K562 (cell line): ENCODE results near the gene ZDHHC14. TPM values are rescaled to one million over a fixed set of nuclear protein-coding genes. Genes with fewer than 3 reads are reported as not detected.

Experiments
- ATAC-seq: fragments of 200-7000 bp; cut with Tn5 transposase; 3 replicates; pipeline ENCODE4 v1.9.1; 2020; ENCODE audit warnings: moderate library complexity
- BruUV-seq: library from RNA; stranded (reverse); fragments of 400-500 nt; replicated peaks from 2 replicates; lab custom pipeline; 2021; lab: Mats Ljungman, UMichigan
- CTCF ChIA-PET: fragments of 300-600 bp; formaldehyde crosslinking; extraction: SDS; loops from one replicate; lab custom pipeline; 2021; ENCODE audit warnings: low intra/inter-chr PET ratio; lab: Yijun Ruan, JAX
- POLR2A ChIA-PET: fragments of 300-600, 350-650 bp; sonication (Branson Sonifier 250); formaldehyde crosslinking; extraction: SDS; loops from one replicate; lab custom pipeline; 2021; ENCODE audit warnings: antibody characterized with exemption, inconsistent platforms; lab: Yijun Ruan, JAX
- DNase-seq, 4 experiments: peaks; one replicate each; pipeline versions ENCODE4 v3.0.0 to v3.0.0-alpha.2; 2011 to 2018; ENCODE audit warnings: low spot score in 3 of 4, mixed read lengths in 3 of 4; ENCODE audit errors: extremely low read depth in 1 of 4
- FAIRE-seq: peaks from 2 replicates; lab custom pipeline; 2011; peaks lifted over from hg19 to GRCh38; lab: Jason Lieb, UNC
- H2AFZ ChIP-seq: 2 replicates; pipeline ENCODE4 v1.6.0; 2011; ENCODE audit warnings: low read depth, low read length, control low read depth, inconsistent platforms
- H3K27ac ChIP-seq: fragments of 200-600 bp; 3 replicates; pipeline ENCODE4 v1.8.0; 2011; ENCODE audit warnings: low read depth, mild to moderate bottlenecking, control low read depth, inconsistent platforms, low read length, moderate library complexity, mixed read lengths; ENCODE audit errors: extremely low read depth
- H3K27me3 ChIP-seq, 2 experiments: fragments of 300-600 bp in 1 of 2; 2 replicates in 1 of 2; 3 replicates in 1 of 2; pipeline versions ENCODE4 v1.6.0 to v1.8.0; 2011; ENCODE audit warnings: inconsistent platforms in 2 of 2, low read length in 2 of 2, mild to moderate bottlenecking in 1 of 2, mixed read lengths in 1 of 2, moderate library complexity in 1 of 2; ENCODE audit not compliant: control insufficient read depth in 2 of 2, insufficient read depth in 2 of 2
- H3K36me3 ChIP-seq: fragments of 300-600 bp; 3 replicates; pipeline ENCODE4 v1.8.0; 2011; ENCODE audit warnings: mild to moderate bottlenecking, low read length, inconsistent platforms; ENCODE audit not compliant: control insufficient read depth, insufficient read depth
- H3K4me1 ChIP-seq, 2 experiments: fragments of 200-600 bp in 1 of 2; replicated peaks in 1 of 2; 2 replicates in 1 of 2; 3 replicates in 1 of 2; pipeline versions ENCODE4 v1.5.1 to v1.8.0; 2011; ENCODE audit warnings: inconsistent platforms in 2 of 2, low read length in 2 of 2, mild to moderate bottlenecking in 1 of 2, mixed read lengths in 1 of 2, moderate library complexity in 1 of 2; ENCODE audit not compliant: control insufficient read depth in 2 of 2, insufficient read depth in 2 of 2
- H3K4me2 ChIP-seq: 2 replicates; pipeline ENCODE4 v1.6.1; 2011; ENCODE audit warnings: low read length, control low read depth, inconsistent platforms, mixed read lengths; ENCODE audit not compliant: insufficient read depth
- H3K4me3 ChIP-seq: fragments of 200-600 bp; sonication (generic), shearing (Covaris generic); 2 replicates; pipeline ENCODE4 v1.5.1; 2016; ENCODE audit warnings: control low read depth, inconsistent platforms
- H3K79me2 ChIP-seq: fragments of 200-600 bp; 3 replicates; pipeline ENCODE4 v1.8.0; 2011; ENCODE audit warnings: low read length, inconsistent platforms; ENCODE audit not compliant: control insufficient read depth, insufficient read depth
- H3K9ac ChIP-seq, 2 experiments: 2 replicates each; pipeline versions ENCODE4 v1.6.0 to v1.6.1; 2011; ENCODE audit warnings: low read depth in 2 of 2, low read length in 2 of 2, control low read depth in 1 of 2, inconsistent platforms in 1 of 2, mild to moderate bottlenecking in 1 of 2, mixed read lengths in 1 of 2; ENCODE audit not compliant: insufficient read depth in 1 of 2
- H3K9me1 ChIP-seq: one replicate; pipeline ENCODE4 v1.6.0; 2011; ENCODE audit warnings: inconsistent platforms, mild to moderate bottlenecking, low read length, moderate library complexity; ENCODE audit not compliant: control insufficient read depth, insufficient read depth
- H3K9me3 ChIP-seq: replicated peaks from 2 replicates; pipeline ENCODE4 v1.5.1; 2011; ENCODE audit warnings: low read depth, low read length, inconsistent platforms; ENCODE audit not compliant: control insufficient read depth, insufficient read depth
- H4K20me1 ChIP-seq: replicated peaks from 2 replicates; pipeline ENCODE4 v1.6.1; 2011; ENCODE audit warnings: low read length, inconsistent platforms, mixed read lengths; ENCODE audit not compliant: control insufficient read depth, insufficient read depth
- ARID2 ChIP-seq: fragments of 450-650 bp; IDR thresholded peaks from 2 replicates; pipeline ENCODE4 v1.6.1; 2017; ENCODE audit warnings: antibody characterized with exemption, mild to moderate bottlenecking
- ATF7 ChIP-seq: fragments of 450-650 bp; IDR thresholded peaks from 2 replicates; pipeline ENCODE4 v1.7.1; 2014; ENCODE audit warnings: mild to moderate bottlenecking, moderate library complexity
- DACH1 ChIP-seq: fragments of 450-650 bp; IDR thresholded peaks from 2 replicates; pipeline ENCODE4 v1.6.1; 2018; ENCODE audit not compliant: partially characterized antibody
- ETV5 ChIP-seq: sonication (generic); formaldehyde crosslinking; IDR thresholded peaks from 2 replicates; pipeline ENCODE4 v1.4.0; 2020; ENCODE audit warnings: low read depth, mild to moderate bottlenecking, missing genetic modification reagents
- LCOR ChIP-seq: sonication (generic); formaldehyde crosslinking; IDR thresholded peaks from 2 replicates; pipeline ENCODE4 v1.8.0; 2022; ENCODE audit warnings: mild to moderate bottlenecking, missing genetic modification reagents
- MTA1 ChIP-seq: fragments of 450-650 bp; IDR thresholded peaks from 2 replicates; pipeline ENCODE4 v1.6.1; 2017; ENCODE audit warnings: borderline replicate concordance
- NR2C1 ChIP-seq, 2 experiments: fragments of 450-650 bp; IDR thresholded peaks; 2 replicates each; pipeline ENCODE4 v1.6.1; 2017; ENCODE audit warnings: mild to moderate bottlenecking in 2 of 2, antibody characterized with exemption in 1 of 2, inconsistent platforms in 1 of 2, missing compliant biosample characterization in 1 of 2, missing genetic modification characterization in 1 of 2
- STAT6 ChIP-seq: sonication (generic); formaldehyde crosslinking; IDR thresholded peaks from 2 replicates; pipeline ENCODE4 v1.8.1; 2023; ENCODE audit warnings: mild to moderate bottlenecking, missing genetic modification reagents
- TAF7 ChIP-seq: fragments of 450-650 bp; IDR thresholded peaks from 2 replicates; pipeline ENCODE4 v1.6.1; 2016; ENCODE audit warnings: missing genetic modification characterization, missing compliant biosample characterization
- ZNF518B ChIP-seq: fragments of 250-450 bp; sonication (Bioruptor Pico); IDR thresholded peaks from 2 replicates; pipeline ENCODE4 v1.5.0; 2021; ENCODE audit warnings: mild to moderate bottlenecking, moderate library complexity
- ZNF586 ChIP-seq: fragments of 450-650 bp; formaldehyde crosslinking; conservative IDR thresholded peaks from 2 replicates; pipeline ENCODE4 v1.4.0; 2020; ENCODE audit warnings: mild to moderate bottlenecking, moderate library complexity
- WGBS: fragments of 100-300 bp; shearing (Covaris generic); methylation state at CpG from one replicate; pipeline ENCODE4 v1.1.6; 2016; ENCODE audit warnings: low coverage, mixed read lengths; ENCODE audit not compliant: insufficient coverage; ENCODE audit errors: missing lambda C conversion rate; 5-methylcytosine and 5-hydroxymethylcytosine counted together
- in situ Hi-C: fragments of 300-500 bp; cut with MboI; formaldehyde crosslinking; loops from 4 replicates; pipeline ENCODE4 v1.15.0; 2018; ENCODE audit warnings: inconsistent platforms, mixed read lengths
- intact Hi-C: fragments of 100-400 bp; cut with micrococcal nuclease; formaldehyde crosslinking; loops from 2 replicates; pipeline ENCODE4 v1.14.2; 2022
- polyA plus RNA-seq, 8 experiments: library from polyadenylated mRNA; depleted of rRNA in 4 of 8; stranded (reverse) in 5 of 8; unstranded in 3 of 8; fragments of >200 nt; fragmentation: Nextera tagmentation in 2 of 8; fragmentation: Illumina TruSeq in 1 of 8; extraction: Ambion mirVana in 2 of 8; extraction: Trizol in 1 of 8; gene quantifications; 2 replicates each; pipeline versions ENCODE4 v1.2.1 to v1.2.3, GENCODE V29; 2011 to 2014; ENCODE audit warnings: inconsistent platforms in 1 of 8, missing spikeins in 1 of 8
- total RNA-seq, 7 experiments: library from RNA; depleted of rRNA in 6 of 7; stranded (reverse); fragments of >200 nt in 6 of 7; fragmentation: Illumina TruSeq in 2 of 7; extraction: Trizol in 2 of 7; gene quantifications; 2 replicates each; pipeline versions ENCODE4 v1.2.1 to v1.2.3, GENCODE V29; 2011 to 2021; ENCODE audit warnings: low replicate concordance in 1 of 7
- TF ChIP-seq, protein P1 (sequence below): sonication (generic); formaldehyde crosslinking; IDR thresholded peaks from 2 replicates; pipeline ENCODE4 v1.8.0; 2022; ENCODE audit warnings: missing genetic modification reagents, mild to moderate bottlenecking, moderate library complexity, borderline replicate concordance

ZDHHC14 gene
- total and polyA plus RNA-seq, 9 of the 15 experiments (the other 6 are each of a cell fraction or from before 2014, with no cell fraction given): 0.92 to 23.1 (median 13.8) TPM

GRCh38 chr6:157593596-157593995 lies 212.6 kb downstream of the ZDHHC14 start:
- H3K9me1 ChIP-seq: no peaks in the 10 kb centered on the region
- DNase-seq (no peak), FAIRE-seq (no peak), ATAC-seq (no peak)
- H4K20me1 ChIP-seq: no peaks in the 10 kb centered on the region
- no peaks in the 10 kb centered on the region for H3K27me3 ChIP-seq
- no peak overlapping the region for H3K9ac ChIP-seq
- intact Hi-C loops (no loop called here), in situ Hi-C loops (no loop called here)
- H3K36me3 ChIP-seq: peaks cover 15% of the 10 kb centered on the region
- H3K27ac ChIP-seq: no peak overlapping the region
- H3K4me1 ChIP-seq: peaks cover 0 to 11% of the 10 kb centered on the region in 2 experiments; a peak in 3 of 5 replicates
- peaks cover 14% of the 10 kb centered on the region for H3K9me3 ChIP-seq
- BruUV-seq: no TSS peak
- H3K79me2 ChIP-seq: no peaks in the 10 kb centered on the region
- H2AFZ ChIP-seq: no peak overlapping the region
- 96% methylated on average over 8 of the region's 8 CpGs for WGBS
- ChIA-PET POLR2A (interaction anchor here (0.5 to 1.7 kb wide), 8 partner anchors 9 to 298 kb away, joined by 3 to 6 read pairs (median 3); no protein-coding TSS in a partner anchor), CTCF (no interaction called here)
- no peak overlapping the region for H3K4me2 ChIP-seq
- no peak overlapping the region for H3K4me3 ChIP-seq
- TF ChIP-seq ETV5 (CRISPR knock-in tag): no peak
- TF ChIP-seq ZNF518B (CRISPR knock-in tag): no peak
- TF ChIP-seq LCOR: no peak
- TF ChIP-seq NR2C1 (IDR thresholded peaks at IDR 0.05): no peak
- TF ChIP-seq NR2C1 (tag; IDR thresholded peaks at IDR 0.05): no peak
- no peak for TF ChIP-seq DACH1
- TF ChIP-seq ATF7: no peak
- TF ChIP-seq ZNF586 (CRISPR knock-in tag): no peak
- TF ChIP-seq STAT6 (CRISPR knock-in tag): no peak
- TF ChIP-seq, protein P1, sequence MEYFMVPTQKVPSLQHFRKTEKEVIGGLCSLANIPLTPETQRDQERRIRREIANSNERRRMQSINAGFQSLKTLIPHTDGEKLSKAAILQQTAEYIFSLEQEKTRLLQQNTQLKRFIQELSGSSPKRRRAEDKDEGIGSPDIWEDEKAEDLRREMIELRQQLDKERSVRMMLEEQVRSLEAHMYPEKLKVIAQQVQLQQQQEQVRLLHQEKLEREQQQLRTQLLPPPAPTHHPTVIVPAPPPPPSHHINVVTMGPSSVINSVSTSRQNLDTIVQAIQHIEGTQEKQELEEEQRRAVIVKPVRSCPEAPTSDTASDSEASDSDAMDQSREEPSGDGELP (CRISPR knock-in tag): no peak
- no peak for TF ChIP-seq TAF7
- no peak for TF ChIP-seq ARID2
- TF ChIP-seq MTA1: no peak
